Measurements from ENCODE around the gene MPRIP.

GRCh38 chr17:17105976-17106375 lies 63.7 kb downstream of the MPRIP start:
- TF ChIP-seq EP300 (IDR thresholded peaks at IDR 0.05) (no peak), CTCF (IDR thresholded peaks at IDR 0.05) (no peak), POLR2A (IDR thresholded peaks at IDR 0.05) (no peak)

Data from sigmoid colon (tissue), 4 donors.